HEK293 (cell line): ENCODE results near the gene KSR1.

ENCODE experiments used
- CTCF ChIA-PET: fragments of 350-600 bp; formaldehyde crosslinking; extraction: SDS; loops from one replicate; lab custom pipeline; 2021; ENCODE audit warnings: antibody characterized with exemption; lab: Yijun Ruan, JAX
- POLR2A ChIA-PET: fragments of 300-600 bp; formaldehyde crosslinking; extraction: SDS; loops from one replicate; lab custom pipeline; 2020; ENCODE audit warnings: antibody characterized with exemption, inconsistent platforms; lab: Yijun Ruan, JAX
- H3K27ac ChIP-seq: fragments of 200-500 bp; sonication (Bioruptor generic); 2 replicates; pipeline ENCODE4 v1.5.1; 2014; ENCODE audit warnings: low read depth, low read length, control low read depth, inconsistent platforms; ENCODE audit errors: extremely low read depth
- H3K36me3 ChIP-seq, 2 experiments: fragments of 200-500 bp in 1 of 2; sonication (Bioruptor generic) in 1 of 2; 1 replicate in 1 of 2; 2 replicates in 1 of 2; pipeline ENCODE4 v1.5.1; 2014 to 2017; ENCODE audit warnings: inconsistent platforms in 2 of 2, low read length in 2 of 2; ENCODE audit not compliant: control insufficient read depth in 2 of 2, insufficient read depth in 1 of 2
- H3K4me1 ChIP-seq: fragments of 200-500 bp; sonication (Bioruptor generic); 2 replicates; pipeline ENCODE4 v1.5.1; 2014; ENCODE audit warnings: mild to moderate bottlenecking, low read length, inconsistent platforms; ENCODE audit not compliant: control insufficient read depth, insufficient read depth
- H3K4me3 ChIP-seq: 2 replicates; pipeline ENCODE4 v1.5.1; 2011; ENCODE audit warnings: low read depth, mild to moderate bottlenecking, control low read depth, low read length, moderate library complexity
- H3K9me3 ChIP-seq: fragments of 200-500 bp; sonication (Bioruptor generic); 2 replicates; pipeline ENCODE4 v1.5.1; 2014; ENCODE audit warnings: low read depth, low read length, inconsistent platforms; ENCODE audit not compliant: control insufficient read depth, insufficient read depth
- CTCF ChIP-seq: fragments of 450-650 bp; formaldehyde crosslinking; IDR thresholded peaks from 2 replicates; pipeline ENCODE4 v1.5.1; 2016; ENCODE audit warnings: missing biosample characterization, missing genetic modification characterization
- KLF7 ChIP-seq: fragments of 450-650 bp; formaldehyde crosslinking; IDR thresholded peaks from 2 replicates; pipeline ENCODE4 v1.5.1; 2016; ENCODE audit warnings: missing biosample characterization, missing genetic modification characterization, borderline replicate concordance
- MZF1 ChIP-seq: fragments of 450-650 bp; formaldehyde crosslinking; IDR thresholded peaks from 2 replicates; pipeline ENCODE4 v1.5.1; 2017; ENCODE audit warnings: missing biosample characterization, missing genetic modification characterization, borderline replicate concordance
- PATZ1 ChIP-seq: fragments of 450-650 bp; formaldehyde crosslinking; IDR thresholded peaks from 2 replicates; pipeline ENCODE4 v1.5.1; 2016; ENCODE audit warnings: missing biosample characterization, missing genetic modification characterization
- PRDM1 ChIP-seq: fragments of 450-650 bp; formaldehyde crosslinking; IDR thresholded peaks from 2 replicates; pipeline ENCODE4; 2016; ENCODE audit warnings: missing biosample characterization, missing genetic modification characterization
- REST ChIP-seq: fragments of 450-650 bp; formaldehyde crosslinking; IDR thresholded peaks from 2 replicates; pipeline ENCODE4 v1.5.1; 2016; ENCODE audit warnings: missing biosample characterization, missing genetic modification characterization
- SP2 ChIP-seq: fragments of 450-650 bp; formaldehyde crosslinking; IDR thresholded peaks from 2 replicates; pipeline ENCODE4 v1.5.1; 2016; ENCODE audit warnings: missing biosample characterization, missing genetic modification characterization
- ZEB2 ChIP-seq: fragments of 450-650 bp; formaldehyde crosslinking; IDR thresholded peaks from 2 replicates; pipeline ENCODE4 v1.5.1; 2016; ENCODE audit warnings: missing biosample characterization, missing genetic modification characterization
- ZFP37 ChIP-seq: fragments of 450-650 bp; formaldehyde crosslinking; IDR thresholded peaks from 2 replicates; pipeline ENCODE4 v1.5.1; 2016; ENCODE audit warnings: missing biosample characterization, missing genetic modification characterization
- ZIC2 ChIP-seq: fragments of 450-650 bp; formaldehyde crosslinking; IDR thresholded peaks from 2 replicates; pipeline ENCODE4 v1.5.1; 2016; ENCODE audit warnings: missing biosample characterization, missing genetic modification characterization
- ZNF133 ChIP-seq: fragments of 450-650 bp; formaldehyde crosslinking; IDR thresholded peaks from 2 replicates; pipeline ENCODE4 v1.5.1; 2016; ENCODE audit warnings: missing biosample characterization, missing genetic modification characterization
- ZNF138 ChIP-seq: fragments of 450-650 bp; formaldehyde crosslinking; IDR thresholded peaks from 2 replicates; pipeline ENCODE4 v1.5.1; 2016; ENCODE audit warnings: missing biosample characterization, missing genetic modification characterization, borderline replicate concordance
- ZNF169 ChIP-seq: fragments of 450-650 bp; formaldehyde crosslinking; IDR thresholded peaks from 2 replicates; pipeline ENCODE4 v1.5.1; 2016; ENCODE audit warnings: missing biosample characterization, missing genetic modification characterization
- ZNF23 ChIP-seq: fragments of 450-650 bp; formaldehyde crosslinking; IDR thresholded peaks from 2 replicates; pipeline ENCODE4 v1.5.1; 2016; ENCODE audit warnings: missing biosample characterization, missing genetic modification characterization, borderline replicate concordance
- ZNF311 ChIP-seq: fragments of 450-650 bp; formaldehyde crosslinking; IDR thresholded peaks from 2 replicates; pipeline ENCODE4 v1.5.1; 2017; ENCODE audit warnings: missing biosample characterization, missing genetic modification characterization, borderline replicate concordance
- ZNF404 ChIP-seq: fragments of 450-650 bp; formaldehyde crosslinking; IDR thresholded peaks from 2 replicates; pipeline ENCODE4 v1.5.1; 2017; ENCODE audit warnings: missing biosample characterization, missing genetic modification characterization
- ZNF426 ChIP-seq: fragments of 450-650 bp; formaldehyde crosslinking; IDR thresholded peaks from 2 replicates; pipeline ENCODE4 v1.5.1; 2017; ENCODE audit warnings: missing biosample characterization, missing genetic modification characterization, mild to moderate bottlenecking, inconsistent platforms, moderate library complexity
- ZNF488 ChIP-seq: fragments of 450-650 bp; formaldehyde crosslinking; IDR thresholded peaks from 2 replicates; pipeline ENCODE4 v1.5.1; 2016; ENCODE audit warnings: missing biosample characterization, missing genetic modification characterization
- ZNF521 ChIP-seq: fragments of 450-650 bp; formaldehyde crosslinking; IDR thresholded peaks from 2 replicates; pipeline ENCODE4 v1.5.1; 2017; ENCODE audit warnings: missing biosample characterization, mild to moderate bottlenecking, missing genetic modification characterization
- ZNF596 ChIP-seq: fragments of 450-650 bp; IDR thresholded peaks from 2 replicates; pipeline ENCODE4 v1.5.0; 2018; ENCODE audit warnings: missing biosample characterization, mild to moderate bottlenecking, missing genetic modification characterization, moderate library complexity
- ZNF621 ChIP-seq: fragments of 450-650 bp; formaldehyde crosslinking; IDR thresholded peaks from 2 replicates; pipeline ENCODE4 v1.5.1; 2017; ENCODE audit warnings: missing biosample characterization, missing genetic modification characterization
- ZNF629 ChIP-seq: fragments of 450-650 bp; formaldehyde crosslinking; IDR thresholded peaks from 2 replicates; pipeline ENCODE4 v1.5.1; 2017; ENCODE audit warnings: missing biosample characterization, missing genetic modification characterization
- ZNF654 ChIP-seq: fragments of 450-650 bp; formaldehyde crosslinking; IDR thresholded peaks from 2 replicates; pipeline ENCODE4 v1.5.1; 2016; ENCODE audit warnings: low read depth, missing biosample characterization, missing genetic modification characterization
- ZNF660 ChIP-seq: fragments of 450-650 bp; IDR thresholded peaks from 2 replicates; pipeline ENCODE4 v1.5.1; 2018; ENCODE audit warnings: missing biosample characterization, mild to moderate bottlenecking, missing genetic modification characterization
- ZNF76 ChIP-seq: fragments of 450-650 bp; formaldehyde crosslinking; IDR thresholded peaks from 2 replicates; pipeline ENCODE4; 2016; ENCODE audit warnings: low read depth, missing biosample characterization, missing genetic modification characterization, borderline replicate concordance
- ZNF768 ChIP-seq: fragments of 450-650 bp; formaldehyde crosslinking; IDR thresholded peaks from 2 replicates; pipeline ENCODE4 v1.5.1; 2018; ENCODE audit warnings: missing biosample characterization, mild to moderate bottlenecking, missing genetic modification characterization
- ZNF837 ChIP-seq: fragments of 450-650 bp; formaldehyde crosslinking; IDR thresholded peaks from 2 replicates; pipeline ENCODE4 v1.5.1; 2016; ENCODE audit warnings: missing biosample characterization, missing genetic modification characterization

Gene KSR1

GRCh38 chr17:27601975-27602302 is 145.7 kb downstream of the KSR1 start (continued):
- TF ChIP-seq ZNF488 (tag by site-specific recombination) = no peak
- no peak for TF ChIP-seq ZNF133
- TF ChIP-seq ZNF596 (tag by site-specific recombination) = no peak
- no peak for TF ChIP-seq ZFP37 (tag by site-specific recombination)
- no peak for TF ChIP-seq ZNF138 (tag by site-specific recombination)

GRCh38 chr17:27602721-27603420 is 146.6 kb downstream of the KSR1 start:
- no peaks in the 10 kb centered on the region for H3K4me1 ChIP-seq
- CTCF ChIA-PET = interaction anchor here (0.6 to 20.8 kb wide), 74 partner anchors 8 to 409 kb away, joined by 3 to 267 read pairs (median 4); partner anchors contain the start of genes KSR1 and WSB1
- peaks cover 0 to 52% of the 10 kb centered on the region in 2 experiments; a peak in 1 of 3 replicates for H3K36me3 ChIP-seq
- H3K27ac ChIP-seq = no peak overlapping the region
- H3K4me3 ChIP-seq = no peak overlapping the region
- H3K9me3 ChIP-seq = no peaks in the 10 kb centered on the region
- no peak for TF ChIP-seq ZNF521 (tag by site-specific recombination)
- no peak for TF ChIP-seq ZNF768 (tag by site-specific recombination)
- no peak for TF ChIP-seq ZNF404
- TF ChIP-seq REST = no peak
- TF ChIP-seq PRDM1 (tag by site-specific recombination) = no peak
- TF ChIP-seq ZNF654 = peak; percentile 49
- TF ChIP-seq ZNF629 = no peak
- TF ChIP-seq ZNF169 = no peak
- peak; percentile 72; the same call in 1 of the 2 replicates for TF ChIP-seq CTCF (tag by site-specific recombination)
- no peak for TF ChIP-seq ZNF621 (tag by site-specific recombination)
- no peak for TF ChIP-seq ZNF660
- POLR2A ChIA-PET = no interaction called here

GRCh38 chr17:27603421-27603770 is 147.1 kb downstream of the KSR1 start:
- ChIA-PET CTCF (interaction anchor here (0.5 to 20.8 kb wide), 56 partner anchors 9 to 410 kb away, joined by 3 to 267 read pairs (median 5); partner anchors contain the start of genes KSR1 and WSB1), POLR2A (no interaction called here)
- Histone ChIP-seq H3K27ac (no peak overlapping the region), H3K9me3 (no peaks in the 10 kb centered on the region), H3K4me1 (no peaks in the 10 kb centered on the region), H3K4me3 (no peak overlapping the region), H3K36me3 (peaks cover 0 to 53% of the 10 kb centered on the region in 2 experiments; a peak in 1 of 3 replicates)
- TF ChIP-seq ZNF837 (tag by site-specific recombination) (no peak), KLF7 (no peak), ZNF23 (tag by site-specific recombination) (no peak), ZIC2 (tag by site-specific recombination) (no peak), ZNF311 (no peak), ZNF426 (tag by site-specific recombination) (no peak), MZF1 (tag by site-specific recombination) (no peak), ZEB2 (tag by site-specific recombination) (no peak), PATZ1 (tag by site-specific recombination) (no peak), ZNF76 (tag by site-specific recombination) (no peak), SP2 (no peak)
